IPS-NIHi11 (cell line): ENCODE data around the gene GRK5.
A peak's percentile ranks its signal among the peaks of the same experiment; 100 is the strongest.

Source experiments
- DNase-seq: peaks from one replicate; pipeline ENCODE4 v3.0.0; 2012; ENCODE audit warnings: mixed read lengths, low spot score

The GRK5 gene

DNA sequence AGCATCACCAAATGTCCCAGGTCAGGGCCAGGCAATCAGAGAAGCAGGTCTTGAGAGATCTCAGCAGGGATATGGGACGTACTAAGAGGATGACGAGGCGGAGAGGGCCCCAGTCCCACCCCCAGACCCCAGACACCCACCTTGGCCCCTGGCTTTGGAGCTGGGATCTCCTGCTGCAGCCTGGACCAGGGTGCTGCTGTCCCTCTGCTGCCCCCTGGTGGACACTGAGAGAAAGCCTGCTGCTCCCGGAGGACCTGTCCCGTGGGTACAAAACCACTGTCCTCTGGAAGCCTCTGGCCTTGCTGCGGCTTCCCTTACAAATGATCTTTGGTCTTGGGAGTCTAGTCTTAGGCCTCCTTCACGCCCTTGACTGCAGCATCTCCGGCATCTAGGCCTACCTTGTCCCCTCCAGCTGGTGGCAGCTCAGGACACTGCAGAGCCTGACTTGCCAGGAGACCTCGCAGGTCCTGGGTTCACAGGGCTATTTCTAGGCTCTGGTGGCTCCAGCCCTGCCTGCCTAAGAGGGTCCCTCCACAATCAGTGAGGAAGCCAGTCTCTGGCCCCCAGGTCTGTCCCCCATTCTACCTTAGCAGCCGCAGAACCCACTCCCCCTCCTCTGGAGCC is 238.1 kb downstream of the GRK5 start:
- DNase-seq: peak; percentile 93

DNA sequence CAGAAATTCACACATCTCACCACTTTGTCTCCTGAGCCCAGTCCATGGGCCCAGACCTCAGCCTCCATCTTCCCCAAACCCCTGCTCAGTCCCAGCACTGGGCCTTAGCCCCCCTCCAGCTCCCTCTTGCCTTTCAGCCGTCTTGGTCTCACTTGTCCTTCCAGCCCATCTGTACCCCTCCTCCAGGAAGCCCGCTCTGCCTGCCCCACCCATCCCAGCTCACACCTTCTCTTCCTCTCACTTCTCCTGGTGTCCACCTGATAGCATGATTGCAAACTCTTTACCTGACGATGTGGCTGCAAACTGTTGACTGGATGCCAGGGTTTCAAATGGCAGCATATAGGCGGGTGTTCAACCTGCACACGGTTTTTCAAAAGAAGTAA is 238.6 kb downstream of the GRK5 start:
- no peak for DNase-seq

DNA sequence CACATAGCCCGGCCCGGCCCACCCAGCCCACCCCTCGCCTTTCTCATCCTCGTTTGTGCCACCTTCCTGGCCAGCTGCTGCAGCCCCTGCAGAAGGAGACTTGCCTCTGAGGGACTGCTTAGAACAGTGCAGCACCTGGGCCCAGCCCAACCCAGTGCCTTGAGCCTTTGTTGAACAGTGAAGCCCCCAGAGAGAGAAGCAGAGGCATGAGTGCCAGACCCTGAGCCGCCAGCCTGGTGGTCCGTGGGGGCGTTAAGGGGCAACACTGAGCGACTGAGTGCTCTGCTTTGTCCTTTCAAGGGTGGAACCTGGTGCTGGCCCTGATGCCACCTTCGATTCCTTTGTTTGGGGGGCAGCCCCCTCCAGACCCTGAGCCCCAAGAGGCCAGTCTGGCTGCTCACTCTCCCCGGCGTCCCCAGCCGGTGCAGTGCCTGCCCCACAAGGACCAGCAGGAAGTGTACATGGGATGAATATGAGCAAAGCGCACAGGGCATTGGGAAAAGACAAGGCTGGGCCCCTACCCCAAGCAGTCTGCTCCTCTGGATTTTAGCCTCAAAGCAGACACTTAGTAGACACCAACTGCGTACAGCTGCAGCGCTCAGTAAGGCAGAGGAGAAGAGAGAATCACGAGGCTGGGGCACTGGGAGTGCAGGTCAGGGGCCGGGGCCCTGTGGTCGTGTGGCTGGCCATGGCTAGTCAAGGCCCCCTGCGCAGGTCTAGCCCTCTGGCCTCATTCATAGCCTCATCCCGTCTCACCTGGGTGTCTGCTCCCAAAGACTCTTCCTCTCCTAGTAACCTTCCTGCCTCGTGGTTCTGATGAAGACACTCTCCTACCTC is 239.3 kb downstream of the GRK5 start:
- no peak for DNase-seq

DNA sequence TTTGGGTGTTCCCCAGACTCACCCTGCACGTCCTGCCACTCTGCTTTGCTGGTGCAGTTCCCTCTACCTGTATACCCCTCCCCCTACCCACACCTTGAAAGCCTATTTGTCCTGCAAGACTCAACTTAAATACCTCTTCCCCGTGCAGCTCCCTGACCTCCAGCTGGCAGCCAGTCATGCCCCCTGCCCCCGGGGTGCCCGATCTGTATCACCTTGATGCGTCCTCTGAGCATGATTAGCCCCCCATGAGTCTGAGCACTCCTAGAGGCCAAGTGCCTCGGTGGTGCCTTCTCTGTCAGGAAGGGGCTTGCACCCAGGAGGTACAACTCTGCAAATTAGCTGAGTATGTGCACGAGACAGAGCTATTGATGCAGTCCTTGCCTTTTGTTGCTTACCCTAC is 240.1 kb downstream of the GRK5 start:
- DNase-seq: no peak

DNA sequence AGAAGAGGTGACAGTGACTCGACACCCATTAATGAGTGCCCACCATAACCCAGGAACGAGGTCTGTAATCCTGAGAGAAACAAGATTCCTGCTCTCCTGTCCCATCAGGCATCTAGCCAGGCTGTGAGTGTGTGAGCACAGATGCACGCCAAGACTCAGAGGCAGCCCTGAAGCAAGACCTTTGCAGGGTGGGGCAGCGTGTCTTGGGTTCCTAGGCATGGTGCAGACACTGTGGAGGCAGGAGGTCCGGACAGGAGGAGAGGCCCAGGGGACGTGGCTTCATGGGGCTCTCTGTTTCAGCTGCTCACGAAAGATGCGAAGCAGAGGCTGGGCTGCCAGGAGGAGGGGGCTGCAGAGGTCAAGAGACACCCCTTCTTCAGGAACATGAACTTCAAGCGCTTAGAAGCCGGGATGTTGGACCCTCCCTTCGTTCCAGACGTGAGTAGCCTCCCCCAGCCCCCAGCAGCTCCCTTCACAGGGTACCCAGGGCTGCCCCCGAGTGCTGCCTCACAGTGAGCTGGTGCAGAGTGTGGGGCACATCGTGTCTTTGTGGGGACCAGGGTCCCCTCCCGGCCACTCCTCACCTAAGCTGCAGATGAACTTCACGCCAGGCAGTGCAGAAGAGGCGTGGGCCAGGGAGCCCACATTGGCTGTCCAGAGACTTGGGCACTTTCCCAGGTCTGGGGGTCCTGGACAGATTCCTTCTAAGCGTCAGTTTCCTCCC is 240.6 kb downstream of the GRK5 start:
- no peak for DNase-seq

DNA sequence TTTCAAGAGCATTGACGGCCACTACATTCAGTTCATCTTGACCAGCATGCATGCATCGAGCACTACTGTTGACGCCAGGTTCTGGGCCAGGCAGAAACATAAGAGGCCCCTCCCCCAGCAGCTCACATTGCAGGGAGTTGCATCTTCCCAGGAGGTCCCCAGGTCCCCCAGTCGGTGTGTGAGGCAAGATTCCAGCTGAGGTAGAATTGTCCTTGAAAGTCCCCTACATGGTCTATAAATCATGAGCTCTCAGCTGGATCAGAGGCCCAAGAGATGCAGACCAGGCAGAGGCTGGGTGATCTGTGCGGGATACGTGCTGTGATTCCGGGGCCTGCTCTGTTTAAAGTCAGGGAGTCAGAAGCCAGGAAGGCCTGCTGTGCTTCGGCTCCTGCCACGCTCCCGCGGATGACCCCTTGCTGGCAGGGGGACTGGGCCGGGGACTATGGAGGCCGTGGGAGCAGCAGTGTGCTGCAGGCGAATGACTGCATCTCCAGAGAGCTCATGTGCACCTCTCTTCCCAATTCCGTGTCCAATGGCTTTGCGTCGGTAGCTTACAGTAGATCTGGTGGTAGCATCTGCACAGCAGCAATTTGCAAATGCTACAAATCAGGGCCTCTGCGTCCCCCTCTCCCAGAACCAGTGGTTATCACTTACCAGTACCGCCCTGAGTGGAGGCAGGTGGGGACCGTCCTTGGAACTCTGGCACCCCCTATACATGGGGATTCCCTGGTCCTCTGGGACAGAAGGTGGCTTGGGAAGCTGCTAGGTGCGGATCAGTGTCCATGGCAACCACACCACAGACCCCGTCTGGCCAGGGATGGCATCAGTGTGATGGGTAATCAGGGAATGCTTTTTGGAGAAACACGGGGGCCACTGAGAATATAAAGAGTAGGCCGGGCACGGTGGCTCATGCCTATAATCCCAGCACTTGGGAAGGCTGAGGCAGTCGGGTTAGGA is 241.5 kb downstream of the GRK5 start:
- DNase-seq: no peak

DNA sequence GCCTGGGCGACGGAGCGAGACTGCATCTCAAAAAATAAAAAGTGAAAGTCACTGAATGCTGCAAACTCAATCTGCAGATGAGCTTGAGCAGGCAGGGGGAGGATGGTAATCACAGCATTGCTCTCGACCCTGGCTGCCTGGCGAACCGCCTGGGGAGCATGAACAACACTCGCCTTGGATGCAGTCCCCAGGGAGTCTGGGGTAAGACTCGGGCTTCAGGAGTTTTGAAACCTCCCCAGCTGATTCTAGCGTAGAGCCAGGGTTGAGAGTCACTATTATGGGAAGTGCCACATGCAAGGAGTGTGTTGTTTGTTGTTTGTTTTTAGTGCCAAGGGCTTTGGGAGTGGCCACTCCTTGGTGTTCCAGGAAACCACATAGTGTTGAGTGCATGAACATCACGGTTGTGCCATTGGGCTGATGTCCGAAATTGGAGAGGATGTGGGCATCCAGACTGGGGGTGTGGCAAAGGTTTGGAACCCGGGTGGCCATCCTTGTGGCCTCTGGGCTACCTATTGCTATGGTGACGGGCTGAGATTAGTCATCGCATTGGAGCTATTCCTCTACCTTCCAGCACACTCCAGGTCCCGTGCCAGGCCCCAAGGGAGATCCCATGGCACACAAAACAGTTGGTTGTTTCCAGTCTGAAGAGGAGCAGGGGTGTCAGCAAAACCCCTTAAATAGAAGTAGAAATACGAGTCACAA is 242.5 kb downstream of the GRK5 start:
- no peak for DNase-seq

DNA sequence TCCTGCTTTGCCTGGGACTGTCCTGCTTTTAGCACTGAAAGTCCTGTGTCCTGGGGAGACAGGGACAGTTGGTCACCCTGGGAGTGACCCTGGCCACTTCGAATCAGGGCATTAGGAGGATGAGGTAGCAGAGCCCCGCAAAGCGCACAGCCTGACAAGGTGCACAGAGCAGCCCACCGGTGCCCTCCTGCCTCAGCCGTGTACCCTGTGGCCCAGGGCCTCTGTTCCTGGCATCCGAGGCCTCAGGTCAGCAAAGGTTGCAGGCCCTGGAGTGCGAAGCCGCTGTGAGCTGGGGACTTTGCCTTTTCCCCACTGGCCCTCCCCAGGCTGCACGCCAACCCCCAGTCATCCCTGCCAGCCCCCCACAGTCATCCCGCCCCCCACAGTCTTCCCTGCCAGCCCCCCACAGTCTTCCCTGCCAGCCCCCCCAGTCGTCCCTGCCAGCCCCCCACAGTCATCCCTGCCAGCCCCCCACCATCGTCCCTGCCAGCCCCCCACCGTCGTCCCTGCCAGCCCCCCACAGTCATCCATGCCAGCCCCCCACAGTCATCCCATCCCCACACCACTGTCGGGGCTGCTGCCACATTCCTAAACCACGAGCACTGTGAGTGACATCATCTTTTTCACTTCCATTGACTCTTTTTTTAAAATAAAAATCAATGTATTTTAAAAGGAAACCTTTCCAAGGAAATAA is 243.4 kb downstream of the GRK5 start:
- DNase-seq: no peak

DNA sequence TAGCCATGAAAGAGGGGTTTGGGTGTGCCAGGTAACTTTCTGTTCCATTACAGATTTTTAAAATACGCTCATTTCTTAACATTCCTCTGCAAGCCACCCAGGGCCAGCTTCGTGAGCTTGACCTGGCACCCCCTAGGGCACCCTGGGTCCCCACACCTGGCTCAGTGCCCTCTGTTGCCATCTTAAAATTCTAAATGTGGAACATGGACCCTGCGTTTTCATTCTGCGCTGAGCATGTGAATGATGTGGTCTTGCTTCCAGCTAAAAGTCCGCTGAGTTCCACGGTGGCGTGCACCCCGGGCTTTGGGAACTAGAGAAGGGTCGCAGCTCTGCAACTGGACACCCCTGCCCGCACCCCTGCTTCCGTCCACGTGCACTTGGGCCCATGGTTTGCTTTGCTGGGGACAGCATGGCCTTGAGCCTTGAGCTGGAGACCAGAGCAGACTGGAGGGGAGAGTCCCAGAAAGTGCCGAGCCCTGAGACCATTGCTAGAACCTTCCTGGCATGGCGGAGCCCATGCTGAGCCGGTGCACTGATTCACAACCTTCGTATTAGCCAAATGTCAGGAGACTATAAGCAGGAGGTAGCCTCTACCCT is 244.0 kb downstream of the GRK5 start:
- DNase-seq: no peak

DNA sequence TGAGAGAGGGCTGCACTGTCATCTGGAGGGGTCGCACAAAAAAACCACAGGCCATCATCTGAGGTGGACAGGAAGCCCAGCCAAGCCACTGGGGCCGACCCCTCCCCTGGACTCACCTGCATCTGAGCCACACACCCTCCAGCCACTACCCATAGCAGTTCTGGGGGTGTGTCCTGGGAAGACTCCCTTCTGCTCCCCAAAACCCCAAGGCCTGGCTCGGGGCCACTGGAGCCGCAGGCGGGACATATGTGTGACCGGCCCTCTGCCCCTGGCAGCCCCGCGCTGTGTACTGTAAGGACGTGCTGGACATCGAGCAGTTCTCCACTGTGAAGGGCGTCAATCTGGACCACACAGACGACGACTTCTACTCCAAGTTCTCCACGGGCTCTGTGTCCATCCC is 245.0 kb downstream of the GRK5 start:
- no peak for DNase-seq

DNA sequence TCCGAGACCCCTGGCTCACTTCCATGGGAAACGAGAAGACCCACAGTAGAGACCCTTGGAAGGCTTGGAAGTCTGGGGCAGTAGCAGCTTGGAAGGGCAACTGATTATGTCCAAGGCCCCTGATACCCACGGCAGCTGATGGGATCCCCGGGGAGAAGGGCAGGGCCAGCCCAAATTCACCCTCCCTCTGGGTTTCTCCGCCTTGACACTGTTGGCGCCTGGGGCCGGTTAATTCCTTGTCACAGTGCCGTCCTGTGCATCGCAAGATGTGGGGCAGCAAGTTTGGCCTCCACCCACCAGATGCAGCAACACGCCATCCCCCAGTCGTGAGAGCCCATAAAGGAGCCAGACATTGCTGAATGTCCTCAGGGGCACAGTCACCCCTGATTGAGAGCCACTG is 245.9 kb downstream of the GRK5 start:
- DNase-seq: no peak

DNA sequence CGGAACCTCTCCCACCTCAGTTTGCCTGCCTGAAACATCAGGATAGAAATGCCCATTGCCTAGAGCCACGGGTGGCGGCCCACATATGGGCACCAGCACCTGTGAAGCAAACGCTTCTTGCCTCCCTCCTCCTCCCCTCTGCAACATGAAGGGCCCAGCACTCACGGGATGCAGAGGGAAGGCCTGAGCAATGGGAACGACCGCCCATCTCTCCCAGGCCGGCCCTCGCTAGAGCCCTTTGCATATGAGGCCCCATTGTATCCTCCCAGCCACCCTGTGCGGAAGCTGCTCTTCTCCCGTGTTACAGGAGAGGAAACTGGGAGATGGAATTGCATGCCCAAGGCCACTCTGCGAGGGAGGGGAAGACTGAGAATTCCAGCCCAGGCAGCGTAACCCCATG is 246.9 kb downstream of the GRK5 start:
- DNase-seq: peak; percentile 65

DNA sequence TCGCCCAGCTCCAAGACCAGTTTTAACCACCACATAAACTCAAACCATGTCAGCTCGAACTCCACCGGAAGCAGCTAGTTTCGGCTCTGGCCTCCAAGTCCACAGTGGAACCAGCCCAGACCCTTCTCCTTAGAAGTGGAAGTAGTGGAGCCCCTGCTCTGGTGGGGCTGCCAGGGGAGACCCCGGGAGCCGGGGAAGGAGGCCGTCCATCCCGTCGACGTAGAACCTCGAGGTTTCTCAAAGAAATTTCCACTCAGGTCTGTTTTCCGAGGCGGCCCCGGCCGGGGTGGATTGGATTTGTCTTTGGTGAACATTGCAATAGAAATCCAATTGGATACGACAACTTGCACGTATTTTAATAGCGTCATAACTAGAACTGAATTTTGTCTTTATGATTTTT is 247.6 kb downstream of the GRK5 start:
- no peak for DNase-seq

DNA sequence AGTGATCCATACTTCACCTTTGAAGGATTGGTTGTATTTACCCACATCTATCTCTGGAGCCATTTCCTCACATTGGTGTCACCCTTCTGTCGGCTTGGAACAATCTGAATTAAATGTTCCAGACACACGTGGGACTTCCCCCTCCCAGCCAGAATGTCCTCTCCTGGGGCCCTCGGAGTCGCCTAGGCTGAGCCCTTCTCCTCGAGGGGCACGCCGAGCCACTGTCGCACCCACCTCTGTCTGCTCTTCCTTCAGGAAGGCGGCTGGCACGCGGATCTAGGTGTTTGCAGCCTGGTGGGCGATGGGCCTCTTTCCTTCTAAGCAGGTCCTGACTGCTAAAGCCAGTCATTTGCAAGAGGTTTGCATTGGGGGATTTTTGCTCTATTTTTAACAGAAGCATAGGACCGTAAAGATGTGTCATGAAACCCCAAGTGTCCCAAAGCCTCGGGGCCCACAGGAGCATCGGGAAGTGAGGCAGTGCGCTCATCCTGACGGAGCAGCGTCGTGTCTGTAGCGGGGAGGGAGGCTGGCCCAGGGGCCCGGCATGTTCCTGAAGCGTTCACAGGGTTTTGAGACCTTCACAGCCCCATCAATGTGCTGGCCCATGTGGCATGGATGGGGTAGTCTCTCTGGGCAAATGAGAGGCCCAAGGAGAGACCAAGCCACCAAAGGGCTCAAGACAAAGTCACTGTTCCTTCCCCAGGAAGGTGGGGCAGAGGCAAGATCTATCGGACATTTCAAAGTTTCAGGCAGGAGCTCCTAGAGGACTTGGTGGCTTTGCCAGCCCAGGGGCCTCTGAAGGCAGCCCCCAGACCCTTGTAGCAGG is 248.5 kb downstream of the GRK5 start:
- DNase-seq: no peak

DNA sequence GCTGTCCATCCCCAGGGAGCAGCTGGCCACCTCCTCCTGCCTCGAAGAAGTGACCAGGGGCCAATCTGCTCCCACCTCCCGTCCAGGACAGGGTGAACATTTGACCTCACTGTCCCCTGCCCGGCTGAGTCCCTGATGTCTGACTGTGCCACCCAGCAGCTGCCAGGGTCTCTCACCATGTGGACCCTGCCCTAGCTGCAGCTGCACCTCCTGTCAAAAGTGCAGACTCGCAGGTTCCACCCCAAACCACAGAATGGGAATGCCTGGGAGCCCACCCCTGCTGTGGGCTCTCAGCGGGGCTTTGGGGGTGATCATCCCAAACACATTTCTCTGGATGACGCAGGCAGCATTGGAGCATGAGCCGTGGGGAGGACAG is 249.1 kb downstream of the GRK5 start:
- DNase-seq: no peak

DNA sequence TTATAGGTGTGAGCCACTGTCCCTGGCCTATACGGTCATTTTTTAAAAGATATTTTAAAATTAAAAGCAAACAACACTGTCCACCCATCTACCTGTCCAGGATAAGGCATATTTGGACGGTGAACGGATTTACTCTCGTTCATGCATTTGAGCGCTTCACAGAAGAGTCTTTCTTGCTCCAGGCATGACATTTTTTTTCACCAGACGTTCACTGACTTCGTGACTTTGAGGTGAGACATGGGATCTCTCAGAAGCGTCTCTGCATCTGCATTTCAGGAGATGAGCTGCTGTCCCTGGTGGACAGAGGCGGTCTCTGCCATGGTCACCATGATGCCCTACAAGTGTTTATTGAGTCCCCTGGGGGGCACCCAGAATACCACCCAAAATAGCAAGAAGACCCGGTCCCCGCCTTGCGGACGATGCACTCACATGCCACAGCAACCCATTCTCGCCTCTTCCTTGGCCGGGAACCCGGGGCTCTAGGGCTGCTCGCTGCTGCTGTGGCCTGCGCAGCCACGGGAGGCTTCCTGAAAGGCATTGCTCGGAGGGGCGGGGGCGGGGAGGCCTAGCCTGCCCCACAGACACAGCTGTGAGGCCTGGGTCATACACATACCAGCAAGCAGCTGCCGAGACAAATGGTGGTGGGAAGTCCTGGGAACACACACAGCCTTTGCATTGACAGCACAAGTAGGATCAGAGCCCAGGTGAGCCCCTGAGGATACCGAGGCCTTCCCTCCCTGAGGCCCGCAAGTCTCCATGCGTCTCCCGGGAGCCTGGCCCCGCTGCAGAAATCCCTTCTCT is 250.8 kb downstream of the GRK5 start:
- DNase-seq: peak; percentile 55

DNA sequence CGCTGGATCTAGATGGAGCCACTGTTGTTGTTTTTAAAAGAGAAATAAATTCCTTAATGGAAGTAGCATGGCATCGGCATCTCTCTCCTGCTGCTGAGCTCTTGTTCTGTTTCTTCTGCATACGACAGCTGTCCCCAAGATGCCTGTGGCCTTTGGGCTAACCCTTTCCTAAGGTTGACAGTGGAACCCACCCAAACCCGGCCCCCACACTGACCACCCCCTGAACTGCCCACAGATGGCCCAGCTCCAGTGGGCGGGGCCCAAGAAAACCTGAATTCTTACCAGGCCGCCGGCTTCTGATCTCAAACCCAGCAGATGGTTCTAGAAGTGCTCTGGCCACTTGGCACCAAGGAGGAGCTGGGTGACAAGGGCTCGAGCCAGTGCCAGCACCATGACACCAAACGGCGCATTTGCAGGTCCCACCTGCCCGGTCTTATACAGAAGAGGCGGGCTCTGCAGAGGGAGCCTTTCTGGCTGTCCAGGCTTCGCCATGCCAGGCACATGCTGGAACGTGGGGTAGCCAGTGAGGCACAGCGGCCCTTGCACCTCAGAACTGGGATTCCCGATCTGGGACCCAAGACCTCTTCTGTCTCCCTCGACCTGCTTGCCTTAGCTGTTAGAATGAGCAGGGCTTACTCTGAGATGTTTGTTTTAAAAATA is 252.4 kb downstream of the GRK5 start:
- no peak for DNase-seq
